GM18951 (cell line): ENCODE data around the gene FAM193B.

Source experiments
- POLR2A ChIP-seq: IDR thresholded peaks from 4 replicates; pipeline ENCODE4 v1.6.1; 2011; ENCODE audit warnings: mild to moderate bottlenecking; ENCODE audit not compliant: insufficient read length, insufficient read depth; ENCODE audit errors: extremely low read depth
- in situ Hi-C: fragments of 300-500 bp; cut with MboI; formaldehyde crosslinking; loops from one replicate; pipeline ENCODE4 v1.12.0; 2022; ENCODE audit warnings: low sequenced_read_pairs, mixed read lengths, inconsistent platforms; ENCODE audit not compliant: unreplicated experiment

The FAM193B gene

DNA sequence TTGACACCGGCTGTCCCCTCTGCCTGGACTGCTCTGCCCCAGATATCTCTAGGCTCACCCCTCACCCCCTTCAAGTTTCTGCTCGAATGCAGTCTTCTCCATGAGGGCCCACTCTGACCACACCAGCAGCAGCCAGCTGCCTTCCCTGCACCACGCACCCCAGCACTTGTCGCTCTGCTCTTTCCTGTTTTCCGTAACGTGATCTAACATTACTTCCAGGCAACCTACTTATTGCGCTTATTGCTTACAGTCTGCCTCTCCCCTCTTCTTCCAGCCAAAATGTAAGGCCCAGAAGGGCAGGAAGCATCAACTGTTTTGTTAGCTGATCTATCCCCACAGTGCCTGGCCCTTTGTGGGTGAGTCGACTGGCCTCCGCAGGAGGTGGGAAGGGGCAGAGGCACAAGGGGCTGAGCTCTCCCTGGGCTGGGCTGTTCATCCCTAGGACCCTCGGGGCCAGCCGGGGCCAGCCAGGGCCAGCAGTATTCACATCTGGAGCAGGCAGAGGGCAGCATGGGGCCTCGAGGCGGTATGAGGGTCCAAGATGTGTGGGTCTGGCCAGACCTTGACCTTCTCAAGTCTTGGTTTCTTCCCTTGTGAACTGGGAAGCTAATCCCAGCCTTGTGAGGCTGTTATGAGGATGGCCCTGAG, 69.3 kb downstream of the FAM193B start:
- in situ Hi-C loops = no loop called here
- no peak for TF ChIP-seq POLR2A

DNA sequence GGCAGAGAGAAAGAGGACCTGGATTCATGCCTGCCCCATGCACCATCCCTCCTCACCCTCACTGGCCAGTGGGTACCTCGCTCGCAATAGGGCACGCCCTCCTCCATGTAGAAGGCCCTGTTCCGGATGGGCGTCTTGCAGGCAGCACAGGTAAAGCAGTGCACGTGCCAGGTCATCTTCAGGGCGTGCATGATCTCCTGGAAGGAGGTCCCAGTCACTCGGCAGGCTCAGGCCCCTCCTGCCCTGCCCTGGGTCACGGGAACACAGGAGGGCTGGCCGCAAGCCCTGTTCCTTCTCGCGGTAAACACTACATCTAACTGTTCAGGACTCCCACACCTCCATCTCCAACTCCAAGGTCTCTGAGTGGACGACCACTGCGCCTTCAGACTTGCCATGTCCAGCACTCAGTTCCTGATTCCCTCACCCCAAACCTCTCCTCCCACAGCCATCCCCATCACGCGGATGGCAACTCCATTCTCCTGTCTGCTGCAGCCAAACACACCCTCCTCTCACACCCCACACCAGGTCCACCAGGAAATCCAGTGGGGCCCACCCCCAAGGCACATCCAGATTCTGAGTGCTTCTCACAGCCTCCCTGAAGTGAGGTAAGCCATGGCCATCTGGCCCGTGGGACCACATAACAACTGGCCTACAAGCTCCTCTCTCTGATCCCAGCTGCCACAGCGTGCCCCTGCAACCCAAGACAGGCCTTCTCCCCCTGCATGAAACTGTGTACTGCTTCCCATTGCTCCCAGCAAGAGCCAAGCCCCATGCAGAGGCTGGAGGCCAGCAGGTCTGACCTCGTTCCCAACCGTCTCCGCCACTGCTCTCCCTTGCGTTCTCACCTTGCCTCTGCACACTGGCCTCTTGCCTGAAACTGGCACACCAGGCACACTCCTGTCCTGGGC, 70.1 kb downstream of the FAM193B start:
- in situ Hi-C loops = no loop called here
- no peak for TF ChIP-seq POLR2A

DNA sequence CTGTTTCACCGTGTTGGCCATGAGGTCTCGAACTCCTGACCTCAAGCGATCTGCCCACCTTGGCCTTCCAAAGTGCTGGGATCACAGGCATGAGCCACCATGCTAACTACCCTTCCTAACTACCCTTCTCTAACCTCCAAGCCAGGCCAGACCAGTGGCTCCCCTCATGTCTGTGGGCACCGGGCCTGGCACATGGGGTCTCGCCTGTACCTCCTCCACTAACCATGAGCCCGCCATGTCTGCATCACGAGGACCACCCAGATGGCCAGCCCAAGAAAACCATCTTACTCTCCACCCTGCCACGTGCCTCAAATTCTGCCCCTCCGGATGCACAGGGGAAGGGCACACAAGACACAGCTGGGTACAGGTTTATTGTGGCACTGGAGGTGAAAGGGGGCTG, 71.3 kb downstream of the FAM193B start:
- no peak for TF ChIP-seq POLR2A
- in situ Hi-C loops = no loop called here

DNA sequence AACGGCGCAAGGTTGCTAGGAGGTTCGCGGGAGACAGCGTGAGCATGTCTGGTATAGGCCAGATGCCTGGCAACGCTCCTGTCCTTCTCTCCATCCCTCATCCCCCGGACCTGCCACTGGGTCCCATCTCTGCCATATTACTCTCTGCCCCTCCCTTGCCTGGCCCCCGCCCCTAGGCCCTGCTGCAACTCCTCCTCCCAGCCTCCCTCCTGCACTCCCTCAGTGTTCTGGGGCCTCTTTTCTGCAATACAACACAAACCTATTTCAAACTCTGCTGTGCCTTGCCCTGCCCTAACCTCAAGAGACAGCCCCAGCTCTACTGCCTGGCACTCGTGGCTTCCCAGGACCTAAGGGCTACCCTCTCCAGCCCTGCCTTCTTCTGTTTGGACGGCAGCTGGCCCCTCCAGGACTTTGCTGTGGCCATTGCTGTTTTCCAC, 72.0 kb downstream of the FAM193B start:
- no peak for TF ChIP-seq POLR2A
- in situ Hi-C loops = no loop called here

DNA sequence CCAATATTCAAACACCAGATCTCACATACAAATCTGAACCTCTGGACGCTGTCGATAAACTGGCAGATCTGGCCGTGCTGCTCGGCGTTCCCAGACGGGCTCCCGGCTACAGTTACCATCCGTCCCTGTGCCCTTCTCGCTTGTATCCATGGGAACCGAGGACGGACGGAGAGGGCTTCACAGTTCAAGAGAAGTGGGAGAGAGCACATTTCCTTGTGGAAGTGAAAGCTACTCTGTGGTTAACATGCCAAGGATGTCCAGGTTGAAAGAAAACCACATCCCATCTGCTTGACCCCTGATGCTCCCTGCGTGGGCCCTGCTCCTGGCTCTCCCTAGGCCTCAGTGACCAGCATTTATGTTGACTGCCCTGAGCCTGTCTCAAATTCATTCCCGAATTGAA, 74.6 kb downstream of the FAM193B start:
- TF ChIP-seq POLR2A = no peak
- in situ Hi-C loops = no loop called here

DNA sequence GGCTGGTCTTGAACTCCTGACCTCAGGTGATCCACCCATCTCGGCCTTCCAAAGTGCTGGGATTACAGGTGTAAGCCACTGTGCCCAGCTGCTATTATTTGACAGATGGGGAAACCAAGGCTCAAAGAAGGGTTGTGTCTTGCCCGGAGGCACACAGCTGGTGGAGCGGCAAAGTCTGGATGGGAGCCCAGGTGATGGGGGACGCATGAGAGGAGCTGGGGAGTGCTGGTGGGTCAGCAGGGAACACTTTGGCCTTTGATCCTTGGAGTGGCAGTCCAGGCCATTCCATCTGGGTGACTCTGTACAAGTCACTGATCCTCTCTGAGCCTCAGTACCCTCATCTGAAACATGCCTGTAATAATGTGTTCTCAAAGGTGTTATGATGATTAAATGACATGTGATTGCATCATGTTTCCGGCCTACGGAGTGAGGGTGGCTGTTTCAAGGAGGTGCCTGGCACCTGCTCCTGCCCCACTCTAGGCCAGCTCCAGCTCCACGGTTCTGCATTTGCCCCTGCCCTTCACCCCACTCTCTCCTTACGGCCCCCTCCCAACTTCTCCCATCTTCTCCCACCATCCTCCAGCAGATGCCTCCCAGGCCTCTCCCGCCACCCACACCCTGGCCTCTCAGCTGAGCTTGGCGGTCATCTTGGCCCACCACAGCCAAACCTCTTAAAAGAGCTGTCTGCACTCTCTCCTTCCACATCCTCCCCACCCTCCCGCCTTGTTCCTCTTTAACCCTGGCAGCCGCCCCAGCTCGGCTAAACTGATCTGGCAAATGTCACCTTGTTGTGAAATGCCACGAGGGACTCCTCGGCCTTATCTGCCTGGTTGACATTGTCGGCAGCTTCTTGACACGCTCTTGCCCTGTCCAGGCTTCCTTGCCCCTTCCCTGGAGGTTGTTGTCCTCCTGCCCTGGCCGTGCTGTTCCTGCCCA, 75.4 kb downstream of the FAM193B start:
- TF ChIP-seq POLR2A = no peak
- in situ Hi-C loops = no loop called here

DNA sequence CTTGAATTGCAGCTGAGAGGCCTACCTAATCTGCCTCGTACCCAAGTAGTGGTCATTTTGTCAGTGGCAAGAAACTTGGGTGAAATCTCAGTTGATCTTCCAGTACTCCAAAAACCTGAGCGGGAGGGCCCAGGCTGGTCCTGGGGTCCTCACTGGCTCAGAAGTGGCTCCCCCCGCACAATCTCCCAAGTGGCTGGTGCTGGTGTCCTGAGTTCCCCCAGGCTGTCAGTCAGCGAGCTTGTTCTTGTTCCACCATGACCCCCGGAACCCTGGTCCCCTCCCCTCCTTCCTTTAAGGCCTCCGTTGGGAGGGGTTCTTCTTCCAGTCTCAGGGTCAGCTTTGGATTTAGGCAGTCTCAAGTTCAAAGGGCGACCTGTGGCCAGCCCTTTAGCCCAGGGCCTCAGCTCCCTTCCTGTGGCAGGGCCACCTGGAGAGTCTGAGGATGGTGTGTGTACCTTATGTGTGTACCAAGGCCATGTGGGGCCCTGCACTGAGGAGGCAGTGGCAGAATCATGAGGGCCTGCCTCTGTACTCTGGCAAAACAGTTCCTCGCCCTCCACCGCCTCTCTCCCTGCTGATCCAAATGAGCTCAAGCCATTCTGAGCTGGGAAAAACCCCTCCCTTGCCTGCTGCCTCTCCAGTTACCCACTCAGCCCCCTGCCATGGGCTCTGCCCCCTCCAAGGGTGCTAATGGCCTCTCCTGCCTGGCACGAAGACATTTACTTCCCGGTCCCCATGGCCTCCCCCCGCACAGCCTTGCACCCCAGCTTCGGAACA, 76.5 kb downstream of the FAM193B start:
- in situ Hi-C loops = no loop called here
- TF ChIP-seq POLR2A = no peak

DNA sequence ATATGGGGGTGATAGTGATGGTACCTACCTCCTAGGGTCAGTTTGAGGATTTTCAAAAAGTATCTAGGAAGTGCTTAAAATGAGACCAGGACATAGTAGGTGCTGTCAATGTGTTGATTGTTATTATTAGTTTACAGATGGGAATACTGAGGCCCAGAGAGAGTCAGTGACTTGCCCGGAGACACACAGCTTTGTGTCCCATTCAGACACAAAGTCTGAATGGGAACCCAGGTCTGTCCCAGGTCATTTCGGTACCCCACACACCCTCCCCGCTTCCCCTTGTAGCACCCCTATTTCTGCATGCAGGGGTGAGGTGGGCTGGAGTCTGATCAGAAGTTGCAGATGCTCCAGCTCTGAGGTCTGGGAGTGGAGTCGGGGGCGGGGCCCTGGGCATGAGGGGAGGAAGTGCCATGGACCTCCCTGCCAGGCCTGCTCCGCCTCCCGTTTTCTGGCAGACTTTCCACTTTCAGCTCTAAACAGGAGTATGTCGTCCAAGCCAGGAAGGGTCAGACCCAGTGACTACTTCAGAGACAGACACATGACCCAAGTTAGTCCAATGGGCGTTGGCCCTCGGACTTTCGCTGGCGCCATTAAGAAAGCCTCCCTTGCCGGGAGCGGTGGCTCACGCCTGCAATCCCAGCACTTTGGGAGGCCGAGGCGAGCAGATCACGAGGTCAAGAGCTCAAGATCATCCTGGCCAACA, 77.7 kb downstream of the FAM193B start:
- in situ Hi-C loops = no loop called here
- TF ChIP-seq POLR2A = no peak

DNA sequence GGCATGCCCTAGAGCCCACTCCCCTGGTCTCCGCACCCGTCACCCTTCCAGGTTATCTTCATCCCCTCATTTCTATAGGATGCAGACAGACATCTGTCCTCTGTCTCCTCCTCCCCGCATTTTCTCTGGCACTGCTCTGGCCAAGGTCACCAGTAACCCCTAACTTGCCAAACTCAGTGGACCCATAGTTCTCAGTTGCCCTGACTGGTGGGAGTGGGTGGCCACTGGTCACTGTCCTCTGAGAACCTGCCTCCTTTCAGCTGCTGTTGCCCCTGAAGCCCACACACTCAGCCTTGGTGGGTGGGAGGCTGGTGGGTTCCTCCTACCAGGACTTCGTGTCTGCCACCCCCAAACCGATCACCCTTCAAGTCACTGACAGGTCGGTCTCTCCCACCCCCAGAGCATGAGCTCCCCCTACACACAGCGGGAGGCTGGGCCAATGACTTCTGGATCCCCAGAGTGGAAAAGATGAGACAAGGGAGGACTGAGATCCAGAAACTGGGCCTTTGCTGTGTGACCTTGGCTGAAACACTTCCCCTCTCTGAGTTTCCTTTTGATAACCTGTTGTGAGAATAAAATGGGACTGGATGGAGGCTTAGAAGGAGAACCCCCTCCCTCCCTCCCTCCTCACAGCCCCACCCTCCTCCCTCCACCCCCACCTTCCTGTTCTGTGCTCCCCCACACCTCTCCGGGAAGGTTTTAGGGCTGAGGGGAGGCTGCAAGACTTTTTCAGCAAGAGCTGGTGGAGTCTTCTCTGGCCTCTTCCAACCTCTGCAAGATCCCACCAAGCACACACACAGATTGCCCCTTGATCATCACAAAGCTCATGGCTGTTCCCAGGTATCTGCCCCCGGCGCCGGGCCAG, 78.6 kb downstream of the FAM193B start:
- in situ Hi-C loops = no loop called here
- TF ChIP-seq POLR2A = no peak

DNA sequence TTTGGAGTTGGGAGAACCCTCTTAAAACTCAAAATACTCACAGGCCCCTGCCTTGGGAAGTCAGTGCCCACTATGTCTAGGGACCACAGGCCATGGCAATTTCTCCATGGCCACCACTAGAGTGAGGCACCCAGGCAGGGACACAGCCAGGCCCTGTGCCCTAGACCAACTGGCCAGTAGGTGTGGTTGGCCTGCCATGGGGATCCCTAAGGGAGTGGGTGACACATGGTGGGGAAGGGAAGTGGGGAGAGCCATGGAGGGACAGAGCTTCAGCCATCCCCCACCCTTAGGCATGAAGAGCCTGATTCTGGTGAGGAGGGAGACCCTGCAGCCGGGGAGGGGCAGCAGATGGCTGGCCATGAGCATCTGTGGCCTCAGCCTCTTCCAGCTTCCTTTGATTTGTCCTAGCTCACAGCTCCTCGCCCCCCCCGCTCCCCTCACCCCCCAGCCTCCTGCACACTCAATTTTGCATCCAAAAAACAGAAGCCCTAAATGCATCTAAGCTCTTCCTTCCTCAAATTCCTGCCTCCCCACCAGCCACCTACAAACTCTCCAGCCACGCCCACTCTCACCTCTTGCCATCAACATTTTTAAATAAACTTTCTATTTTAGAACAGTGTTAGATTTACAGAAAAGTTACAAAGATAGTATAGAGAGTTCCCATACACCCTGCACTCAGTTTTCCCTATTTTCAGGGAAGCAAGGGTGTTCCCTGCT, 79.4 kb downstream of the FAM193B start:
- in situ Hi-C loops = no loop called here
- no peak for TF ChIP-seq POLR2A
